HEK293T (cell line): Measurements from ENCODE around the gene NFIC.

ENCODE experiments used
- BHLHE40 ChIP-seq: fragments of 450-650 bp; IDR thresholded peaks from 2 replicates; pipeline ENCODE4 v1.6.1; 2016; ENCODE audit warnings: mild to moderate bottlenecking, moderate library complexity, borderline replicate concordance
- SP1 ChIP-seq: fragments of 450-650 bp; IDR thresholded peaks from 2 replicates; pipeline ENCODE4 v1.6.1; 2017

DNA sequence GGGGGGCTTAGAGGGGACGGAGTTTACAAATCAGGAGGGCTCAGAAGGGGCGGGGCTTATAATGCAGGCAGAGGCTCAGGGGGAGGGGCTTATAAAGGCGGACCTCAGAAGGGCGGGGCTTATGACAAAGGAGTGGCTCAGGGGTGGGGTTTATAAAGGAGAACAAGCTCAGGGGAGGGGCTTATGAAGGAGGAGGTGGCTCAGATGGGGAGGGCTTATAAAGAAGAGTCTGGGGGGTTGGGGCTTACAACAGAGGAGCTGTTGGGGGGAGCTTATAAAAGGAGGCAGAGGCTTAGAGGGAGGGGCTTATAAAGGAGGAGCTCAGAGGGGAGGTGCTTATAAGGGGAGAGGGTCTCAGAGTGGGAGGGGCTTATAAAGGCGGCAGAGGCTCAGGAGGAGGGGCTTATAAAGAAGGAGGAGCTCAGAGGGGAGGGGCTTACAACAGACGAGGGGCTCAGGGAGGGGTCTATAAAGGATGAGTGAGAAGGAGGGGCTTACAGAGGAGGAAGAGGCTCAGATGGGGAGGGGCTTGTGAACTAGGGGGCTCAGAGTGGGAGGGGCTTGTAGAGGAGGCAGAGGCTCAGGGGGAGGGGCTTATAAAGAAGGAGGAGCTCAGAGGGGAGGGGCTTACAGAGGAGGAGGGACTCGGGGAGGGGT, 112.9 kb downstream of the NFIC start:
- no peak; the same call in 1 of the 2 replicates for TF ChIP-seq SP1
- no peak for TF ChIP-seq BHLHE40
